GM12801 (cell line): Measurements from ENCODE around the gene RGS3.

Experiments
- TF ChIP-seq, protein P1 (sequence below): IDR thresholded peaks from one replicate; pipeline ENCODE4 v1.5.1; 2011; ENCODE audit warnings: control low read depth; ENCODE audit not compliant: insufficient read length; ENCODE audit errors: extremely low read depth

Gene RGS3

DNA sequence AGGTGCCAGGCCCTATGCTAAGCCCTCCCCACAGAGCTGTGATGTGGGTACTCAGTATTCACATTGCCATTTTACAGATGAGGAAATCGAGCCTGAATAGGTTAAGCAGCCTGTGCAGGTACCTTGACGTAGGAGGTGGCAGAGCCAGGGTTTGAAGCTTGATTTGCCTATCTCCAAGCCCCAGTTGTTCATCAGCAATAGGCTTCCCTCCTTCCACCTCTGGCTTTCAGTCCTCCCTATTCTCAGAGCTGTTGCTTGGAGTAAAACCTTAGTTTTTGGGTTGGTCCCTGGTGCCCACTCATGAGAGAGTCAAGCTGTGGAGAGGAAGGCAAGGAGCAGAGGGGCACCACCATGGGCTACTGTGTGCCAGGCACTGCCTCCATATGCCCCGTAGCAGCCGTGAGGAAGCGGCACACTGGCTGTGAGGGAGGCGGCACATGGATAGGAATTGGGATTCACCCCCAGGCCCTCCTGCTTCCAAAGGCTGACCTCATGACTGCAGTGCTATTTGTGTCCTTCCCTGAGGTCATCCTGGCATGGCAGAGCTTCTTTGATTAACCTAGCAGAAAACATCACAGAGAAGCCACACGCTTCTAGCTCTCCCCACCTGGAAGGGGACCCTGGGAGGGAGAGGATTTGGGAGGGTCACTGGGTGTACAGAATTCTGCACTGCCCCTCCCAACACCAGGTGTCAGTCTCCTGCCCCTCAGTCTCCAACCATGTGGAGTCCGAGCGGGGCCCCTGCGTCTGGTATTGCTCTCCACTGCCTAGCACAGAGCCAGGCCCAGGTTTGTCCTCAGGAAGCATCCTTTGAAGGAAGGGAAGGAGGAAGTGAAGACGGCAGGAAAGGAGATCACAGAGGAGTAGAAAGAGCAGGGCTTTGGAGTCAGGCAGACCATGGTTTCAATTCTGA lies 109.8 kb downstream of the RGS3 start:
- TF ChIP-seq, protein P1, sequence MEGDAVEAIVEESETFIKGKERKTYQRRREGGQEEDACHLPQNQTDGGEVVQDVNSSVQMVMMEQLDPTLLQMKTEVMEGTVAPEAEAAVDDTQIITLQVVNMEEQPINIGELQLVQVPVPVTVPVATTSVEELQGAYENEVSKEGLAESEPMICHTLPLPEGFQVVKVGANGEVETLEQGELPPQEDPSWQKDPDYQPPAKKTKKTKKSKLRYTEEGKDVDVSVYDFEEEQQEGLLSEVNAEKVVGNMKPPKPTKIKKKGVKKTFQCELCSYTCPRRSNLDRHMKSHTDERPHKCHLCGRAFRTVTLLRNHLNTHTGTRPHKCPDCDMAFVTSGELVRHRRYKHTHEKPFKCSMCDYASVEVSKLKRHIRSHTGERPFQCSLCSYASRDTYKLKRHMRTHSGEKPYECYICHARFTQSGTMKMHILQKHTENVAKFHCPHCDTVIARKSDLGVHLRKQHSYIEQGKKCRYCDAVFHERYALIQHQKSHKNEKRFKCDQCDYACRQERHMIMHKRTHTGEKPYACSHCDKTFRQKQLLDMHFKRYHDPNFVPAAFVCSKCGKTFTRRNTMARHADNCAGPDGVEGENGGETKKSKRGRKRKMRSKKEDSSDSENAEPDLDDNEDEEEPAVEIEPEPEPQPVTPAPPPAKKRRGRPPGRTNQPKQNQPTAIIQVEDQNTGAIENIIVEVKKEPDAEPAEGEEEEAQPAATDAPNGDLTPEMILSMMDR, result no peak

- TF ChIP-seq, protein P1, result no peak
Observed at GRCh38 chr9:113573959-113574352, 110.4 kb downstream of the RGS3 start.

DNA sequence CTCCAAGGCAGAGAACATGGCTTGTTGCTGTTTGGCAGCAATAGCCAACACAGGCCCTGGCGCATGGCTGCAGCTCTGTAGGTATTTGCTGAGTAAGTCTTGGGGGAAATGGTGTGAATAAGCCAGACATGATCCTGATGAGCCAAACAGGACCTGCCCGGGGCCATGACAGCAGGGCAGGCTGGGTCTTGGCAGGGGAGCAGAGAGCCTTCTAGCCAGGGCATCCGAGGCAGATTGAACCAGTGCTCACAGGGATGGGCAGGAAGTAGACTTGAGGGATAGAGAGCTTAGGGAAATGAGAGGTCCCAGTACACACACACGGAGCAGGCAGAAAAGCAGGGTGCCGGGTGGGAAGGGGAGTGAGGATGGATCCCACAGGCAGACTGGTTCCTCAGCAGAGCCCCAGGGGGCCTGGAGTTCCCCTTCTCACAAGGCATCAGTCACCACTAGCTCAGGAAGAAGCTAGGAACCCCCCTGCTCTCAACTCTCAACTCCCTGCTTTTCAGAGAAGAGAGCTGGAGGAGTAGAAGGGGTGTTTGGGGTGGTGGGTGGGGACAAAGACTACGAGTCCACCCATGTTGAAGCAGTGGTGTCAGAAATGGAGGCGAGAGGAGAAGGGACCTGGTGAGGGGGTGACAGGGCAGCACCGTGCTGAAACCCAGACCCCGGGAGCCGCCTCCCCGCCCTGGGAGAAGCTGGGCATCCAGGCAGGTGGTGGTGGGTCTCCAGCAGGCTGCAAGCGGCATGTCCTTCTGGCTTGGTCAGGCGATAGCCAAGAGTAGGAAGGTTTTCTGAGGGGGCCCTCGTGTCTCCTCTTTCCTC lies 111.1 kb downstream of the RGS3 start:
- TF ChIP-seq, protein P1, result no peak

DNA sequence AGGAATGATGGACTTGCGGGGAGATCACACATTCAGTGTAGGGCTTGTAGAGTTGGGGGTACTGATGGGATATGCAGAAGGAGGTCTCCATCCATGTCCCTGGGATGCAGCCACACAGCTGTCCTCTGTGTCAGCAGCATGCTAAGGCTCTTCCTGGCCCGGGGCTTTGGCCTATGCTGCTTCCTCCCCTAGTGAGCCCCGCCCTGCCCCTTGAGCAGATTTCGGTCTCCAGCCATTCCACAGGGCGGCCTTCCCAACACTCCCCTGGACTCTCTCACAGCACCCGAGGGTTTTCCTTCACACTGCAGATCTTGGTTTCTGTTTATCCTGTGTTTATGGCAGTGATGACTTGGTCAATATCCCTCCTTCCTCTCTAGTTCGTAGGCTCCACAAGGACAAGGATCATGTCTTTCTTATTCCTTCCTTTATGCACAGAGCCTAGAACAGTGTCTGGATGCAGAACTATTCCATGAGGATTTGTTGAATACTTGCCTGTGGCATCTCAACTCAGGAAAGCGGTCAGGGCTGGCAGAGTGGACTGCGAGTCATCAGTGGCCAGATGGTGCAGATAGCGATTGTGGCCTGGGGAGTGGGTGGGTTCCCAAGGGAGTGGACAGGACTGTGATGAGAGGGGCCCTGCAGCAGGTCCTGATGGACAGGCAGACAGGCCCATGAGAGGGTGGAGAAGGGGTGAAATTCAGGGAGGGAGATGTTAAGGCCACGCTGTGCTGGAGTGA lies 114.2 kb downstream of the RGS3 start:
- TF ChIP-seq, protein P1, result no peak

- TF ChIP-seq, protein P1, result no peak
Observed at GRCh38 chr9:113578279-113578865, 114.8 kb downstream of the RGS3 start.

DNA sequence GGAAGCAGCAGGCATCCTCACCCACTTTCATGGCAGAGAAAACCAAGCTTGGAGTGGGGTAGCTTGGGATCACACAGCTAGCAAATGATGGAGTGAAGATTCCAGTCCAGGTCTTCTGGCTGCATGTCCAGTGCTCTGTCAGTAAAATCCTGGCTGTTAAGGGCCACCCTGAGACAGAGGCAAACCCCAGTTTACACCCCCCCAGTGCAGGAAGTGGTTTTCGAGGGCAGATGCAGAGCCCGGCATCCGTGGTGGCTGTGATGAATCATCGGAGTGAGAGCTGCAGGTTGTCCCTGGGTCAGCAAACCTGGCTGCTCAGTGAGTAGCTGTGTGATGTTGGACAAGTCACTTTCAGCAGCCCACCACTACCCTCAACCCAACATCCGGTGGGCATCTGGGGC lies 115.4 kb downstream of the RGS3 start:
- TF ChIP-seq, protein P1, result no peak
